Measurements from ENCODE around the gene OR10D3.
"Not testable (repeated sequence)": the region's sequence is repeated elsewhere in the genome, so short reads cannot be mapped to it uniquely, and the experiment has no call there.

Gene OR10D3

GRCh38 chr11:124195189-124195734 is 12.1 kb downstream of the OR10D3 start:
- DNase-seq, result no peak

- DNase-seq, result no peak
These were observed 14.9 kb downstream of the OR10D3 start for GRCh38 chr11:124197999-124198398.

GRCh38 chr11:124198897-124199296 is 15.8 kb downstream of the OR10D3 start:
- DNase-seq, result no peak

- DNase-seq, result no peak
These were observed 16.6 kb downstream of the OR10D3 start for GRCh38 chr11:124199702-124200101.

- no peak for DNase-seq
These were observed 17.5 kb downstream of the OR10D3 start for GRCh38 chr11:124200671-124201070.

- no peak for DNase-seq
These were observed 19.8 kb downstream of the OR10D3 start for GRCh38 chr11:124202951-124203350.

- no peak for DNase-seq
These were observed 20.9 kb downstream of the OR10D3 start for GRCh38 chr11:124204008-124204407.

- no peak for DNase-seq
These were observed 24.1 kb downstream of the OR10D3 start for GRCh38 chr11:124207102-124207792.

- DNase-seq, result no peak
These were observed 26.7 kb downstream of the OR10D3 start for GRCh38 chr11:124209824-124210357.

- DNase-seq, result no peak
These were observed 27.3 kb downstream of the OR10D3 start for GRCh38 chr11:124210421-124210820.

- no peak for DNase-seq
These were observed 28.2 kb downstream of the OR10D3 start for GRCh38 chr11:124211321-124211720.

- no peak for DNase-seq
These were observed 30.9 kb downstream of the OR10D3 start for GRCh38 chr11:124214027-124214426.

- no peak for DNase-seq
These were observed 36.0 kb downstream of the OR10D3 start for GRCh38 chr11:124219126-124219525.

- DNase-seq, result no peak
These were observed 39.3 kb downstream of the OR10D3 start for GRCh38 chr11:124222407-124222806.

GRCh38 chr11:124224618-124225423 is 41.7 kb downstream of the OR10D3 start:
- DNase-seq, result not testable (repeated sequence)

GRCh38 chr11:124225471-124225870 is 42.3 kb downstream of the OR10D3 start:
- DNase-seq, result no peak

- DNase-seq, result no peak
These were observed 50.2 kb downstream of the OR10D3 start for GRCh38 chr11:124233376-124233775.

Measured in activated T-cell treated with anti-CD3 and anti-CD28 coated beads, Interleukin-2, amount 50 U/mL, for 1 hour (primary cell).